Glutamatergic neuron (in vitro differentiated cells): ENCODE results near the gene NEK7. TPM values are rescaled to one million over a fixed set of nuclear protein-coding genes. Genes with fewer than 3 reads are reported as not detected.

Experiments used
- DNase-seq: peaks from one replicate; pipeline ENCODE4 v3.0.0; 2022
- H3K27ac Mint-ChIP-seq: one replicate; pipeline ENCODE4 v1.8.0; 2020; ENCODE audit warnings: mild to moderate bottlenecking, mixed read lengths, inconsistent platforms; ENCODE audit not compliant: unreplicated experiment
- H3K27me3 Mint-ChIP-seq: one replicate; pipeline ENCODE4 v1.8.0; 2020; ENCODE audit warnings: mild to moderate bottlenecking, moderate library complexity, mixed read lengths, inconsistent platforms; ENCODE audit not compliant: unreplicated experiment
- H3K36me3 Mint-ChIP-seq: one replicate; pipeline ENCODE4 v1.8.0; 2020; ENCODE audit warnings: mild to moderate bottlenecking, mixed read lengths, inconsistent platforms; ENCODE audit not compliant: unreplicated experiment
- H3K4me1 Mint-ChIP-seq: one replicate; pipeline ENCODE4 v1.8.0; 2020; ENCODE audit warnings: mild to moderate bottlenecking, low read depth, mixed read lengths, inconsistent platforms; ENCODE audit not compliant: unreplicated experiment
- H3K4me3 Mint-ChIP-seq: one replicate; pipeline ENCODE4 v1.8.0; 2020; ENCODE audit warnings: mild to moderate bottlenecking, mixed read lengths, inconsistent platforms; ENCODE audit not compliant: unreplicated experiment
- H3K9me3 Mint-ChIP-seq: one replicate; pipeline ENCODE4 v1.8.0; 2020; ENCODE audit warnings: mild to moderate bottlenecking, moderate library complexity, mixed read lengths, inconsistent platforms; ENCODE audit not compliant: unreplicated experiment
- total RNA-seq: library from RNA; stranded (reverse); fragmentation: NEBNext Ultra II Directional; extraction: Animal tissue kit (Norgen Biotek cat#: 25700); gene quantifications from one replicate; pipeline ENCODE4 v1.2.1, GENCODE V29; 2021; ENCODE audit not compliant: unreplicated experiment
- TF ChIP-seq, protein P1 (sequence below): fragments of 200-600 bp; sonication (generic); IDR thresholded peaks from one replicate; pipeline ENCODE4 v1.5.0; 2021; ENCODE audit not compliant: partially characterized antibody, unreplicated experiment

NEK7 gene
- total RNA-seq, 1 donor from 2014 or later, result 11.5 TPM

DNA sequence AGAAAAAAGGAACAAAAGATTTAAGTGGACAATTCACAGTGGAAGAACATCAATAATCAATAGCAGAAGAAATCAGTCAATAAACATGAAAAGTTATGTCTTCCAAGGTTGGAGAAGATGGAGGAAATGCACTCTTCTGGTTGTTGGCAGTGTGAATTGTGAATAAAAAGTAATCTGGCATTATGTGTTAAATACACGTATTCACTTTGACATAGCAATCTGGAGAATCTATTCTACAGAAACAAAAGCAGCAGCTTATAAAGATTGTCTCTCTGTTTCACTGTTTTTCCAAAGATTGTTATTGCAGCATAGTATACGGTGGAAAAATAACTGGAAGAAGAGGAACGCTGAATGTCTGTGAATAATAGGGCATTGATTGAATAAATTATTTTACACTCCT, 169.4 kb downstream of the NEK7 start:
- H3K9me3 Mint-ChIP-seq, result no peaks in the 10 kb centered on the region
- DNase-seq, result no peak
- H3K4me3 Mint-ChIP-seq, result no peak overlapping the region
- no peaks in the 10 kb centered on the region for H3K36me3 Mint-ChIP-seq
- H3K4me1 Mint-ChIP-seq, result no peaks in the 10 kb centered on the region
- TF ChIP-seq, protein P1, sequence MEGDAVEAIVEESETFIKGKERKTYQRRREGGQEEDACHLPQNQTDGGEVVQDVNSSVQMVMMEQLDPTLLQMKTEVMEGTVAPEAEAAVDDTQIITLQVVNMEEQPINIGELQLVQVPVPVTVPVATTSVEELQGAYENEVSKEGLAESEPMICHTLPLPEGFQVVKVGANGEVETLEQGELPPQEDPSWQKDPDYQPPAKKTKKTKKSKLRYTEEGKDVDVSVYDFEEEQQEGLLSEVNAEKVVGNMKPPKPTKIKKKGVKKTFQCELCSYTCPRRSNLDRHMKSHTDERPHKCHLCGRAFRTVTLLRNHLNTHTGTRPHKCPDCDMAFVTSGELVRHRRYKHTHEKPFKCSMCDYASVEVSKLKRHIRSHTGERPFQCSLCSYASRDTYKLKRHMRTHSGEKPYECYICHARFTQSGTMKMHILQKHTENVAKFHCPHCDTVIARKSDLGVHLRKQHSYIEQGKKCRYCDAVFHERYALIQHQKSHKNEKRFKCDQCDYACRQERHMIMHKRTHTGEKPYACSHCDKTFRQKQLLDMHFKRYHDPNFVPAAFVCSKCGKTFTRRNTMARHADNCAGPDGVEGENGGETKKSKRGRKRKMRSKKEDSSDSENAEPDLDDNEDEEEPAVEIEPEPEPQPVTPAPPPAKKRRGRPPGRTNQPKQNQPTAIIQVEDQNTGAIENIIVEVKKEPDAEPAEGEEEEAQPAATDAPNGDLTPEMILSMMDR, result no peak
- H3K27ac Mint-ChIP-seq, result no peak overlapping the region
- H3K27me3 Mint-ChIP-seq, result no peaks in the 10 kb centered on the region

DNA sequence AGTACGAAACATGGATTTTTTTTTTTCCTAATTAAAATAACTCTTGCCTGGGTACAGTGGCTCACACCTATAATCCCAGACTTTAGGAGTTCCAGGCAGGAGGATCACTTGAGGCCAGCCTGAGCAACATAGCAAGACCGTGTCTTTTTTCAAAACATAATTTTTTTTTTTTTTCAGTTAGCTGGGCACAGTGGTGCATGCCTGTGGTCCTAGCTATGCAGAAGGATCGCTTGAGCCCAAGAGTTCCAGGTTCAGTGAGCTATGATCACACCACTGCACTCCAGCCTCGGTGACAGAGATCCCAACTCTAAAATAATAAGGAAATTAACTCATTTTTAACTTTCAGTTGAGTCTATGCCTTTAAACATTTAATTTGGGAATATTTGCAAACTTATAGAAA, 170.1 kb downstream of the NEK7 start:
- TF ChIP-seq, protein P1, result no peak
- Mint-ChIP-seq H3K4me3 (no peak overlapping the region), H3K27ac (no peak overlapping the region), H3K36me3 (no peaks in the 10 kb centered on the region), H3K27me3 (no peaks in the 10 kb centered on the region), H3K9me3 (no peaks in the 10 kb centered on the region), H3K4me1 (peaks cover under 1% of the 10 kb centered on the region)
- DNase-seq, result no peak

DNA sequence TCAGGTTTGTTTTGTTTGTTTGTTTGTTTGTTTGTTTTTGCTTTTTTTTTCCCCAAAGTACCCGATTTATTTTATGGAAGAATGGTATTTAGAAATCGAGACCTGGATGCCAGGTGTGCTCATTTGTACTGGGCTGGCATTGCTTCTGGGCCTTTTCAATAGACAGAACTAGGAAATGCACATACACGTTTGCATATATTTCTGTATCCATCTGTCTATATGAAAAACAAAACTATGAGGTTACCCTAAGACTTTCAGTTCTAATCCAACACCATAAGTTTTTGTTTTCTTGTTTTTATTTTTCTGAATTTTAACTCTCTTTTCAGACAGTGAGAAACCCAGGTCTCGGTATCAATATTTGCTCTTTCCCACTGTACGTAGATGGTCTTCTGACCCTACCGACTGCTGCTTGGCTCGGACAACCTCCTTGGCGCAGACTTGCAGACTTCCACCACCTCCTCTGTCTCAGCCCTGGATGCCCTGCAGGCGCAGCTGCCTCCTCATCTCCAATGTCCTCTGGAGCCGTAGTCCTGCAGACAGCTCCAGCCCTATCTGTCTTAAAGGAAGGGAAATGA, 171.7 kb downstream of the NEK7 start:
- Mint-ChIP-seq H3K36me3 (no peaks in the 10 kb centered on the region), H3K9me3 (no peaks in the 10 kb centered on the region), H3K27me3 (peaks cover 2% of the 10 kb centered on the region), H3K27ac (no peak overlapping the region), H3K4me3 (no peak overlapping the region), H3K4me1 (peaks cover 11% of the 10 kb centered on the region)
- no peak for DNase-seq
- TF ChIP-seq, protein P1, result no peak

DNA sequence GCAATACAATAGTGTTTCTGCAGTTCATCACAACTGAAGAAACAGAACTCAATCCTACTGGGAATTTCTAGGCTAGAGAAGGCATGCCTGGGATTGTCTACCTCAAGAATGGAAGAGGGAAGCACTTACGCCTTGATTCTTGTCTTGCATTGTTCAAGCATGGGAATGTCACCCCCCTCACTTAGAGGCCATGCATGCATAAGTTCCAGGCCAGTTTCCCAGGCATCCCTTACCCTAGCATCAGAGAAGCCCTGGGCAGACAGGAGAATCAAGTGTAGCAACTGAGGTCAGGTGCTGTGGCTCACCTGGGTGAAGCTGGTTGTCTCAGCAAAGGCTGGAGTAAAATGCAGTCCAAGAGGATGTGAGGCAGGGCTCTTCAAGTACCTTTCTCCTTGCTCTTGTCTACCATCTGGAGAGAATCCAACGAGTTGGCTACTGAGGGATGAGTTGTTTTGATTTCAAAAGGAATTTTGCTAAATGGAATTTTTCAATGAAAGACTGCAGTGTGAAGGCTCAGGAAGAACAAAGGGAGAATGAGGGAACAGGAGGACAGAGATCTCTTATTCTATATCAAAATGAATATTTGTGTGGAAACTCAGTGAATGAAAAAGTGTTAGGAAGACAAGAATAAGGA, 174.3 kb downstream of the NEK7 start:
- no peak for DNase-seq

DNA sequence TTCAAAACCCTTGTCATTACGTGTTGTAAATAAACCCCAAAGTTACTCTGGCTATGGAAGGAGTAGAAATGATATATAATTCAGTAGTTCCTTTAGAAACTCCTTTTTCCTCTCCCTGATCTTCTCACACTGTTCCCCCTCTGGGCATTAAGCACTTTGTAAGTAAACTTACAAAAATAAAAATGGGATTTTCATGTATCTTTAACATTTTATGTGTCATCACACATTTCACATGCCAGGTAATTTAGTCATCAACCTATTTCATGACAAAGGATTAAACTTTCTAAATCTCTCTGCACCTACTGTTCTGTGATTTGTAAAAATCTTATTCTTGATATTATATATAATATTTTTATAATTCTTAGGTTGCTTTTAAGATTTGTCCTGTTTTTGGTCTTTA, 176.9 kb downstream of the NEK7 start:
- Mint-ChIP-seq H3K27ac (no peak overlapping the region), H3K27me3 (peaks cover 2% of the 10 kb centered on the region), H3K4me3 (no peak overlapping the region), H3K4me1 (peaks cover 11% of the 10 kb centered on the region), H3K9me3 (no peaks in the 10 kb centered on the region), H3K36me3 (peaks cover 3% of the 10 kb centered on the region)
- DNase-seq, result no peak
- TF ChIP-seq, protein P1, result no peak

More for the DNA sequence above, 174.3 kb downstream of the NEK7 start:
- Mint-ChIP-seq H3K36me3 (peaks cover 3% of the 10 kb centered on the region), H3K4me3 (no peak overlapping the region), H3K9me3 (no peaks in the 10 kb centered on the region), H3K27me3 (peaks cover 2% of the 10 kb centered on the region), H3K27ac (no peak overlapping the region), H3K4me1 (peaks cover 11% of the 10 kb centered on the region)
- TF ChIP-seq, protein P1, result no peak
